BJ (cell line): ENCODE data around the gene EFNA5. TPM values are rescaled to one million over a fixed set of nuclear protein-coding genes. Genes with fewer than 3 reads are reported as not detected.

ENCODE experiments used
- CTCF ChIA-PET: fragments of 350-600 bp; formaldehyde crosslinking; extraction: SDS; loops from one replicate; lab custom pipeline; 2021; ENCODE audit warnings: antibody characterized with exemption, inconsistent platforms; lab: Yijun Ruan, JAX
- POLR2A ChIA-PET: fragments of 300-600 bp; sonication (Branson Sonifier 250); formaldehyde crosslinking; extraction: SDS; loops from one replicate; lab custom pipeline; 2021; ENCODE audit warnings: antibody characterized with exemption; lab: Charles Lee
- DNase-seq: peaks from one replicate; pipeline ENCODE4 v3.0.0-alpha.2; 2011; ENCODE audit warnings: low read depth
- H3K27me3 ChIP-seq: 2 replicates; pipeline ENCODE4 v1.6.0; 2011; ENCODE audit warnings: low read length; ENCODE audit not compliant: control insufficient read depth, insufficient read depth
- H3K36me3 ChIP-seq: 2 replicates; pipeline ENCODE4 v1.5.1; 2011; ENCODE audit warnings: low read length; ENCODE audit not compliant: control insufficient read depth, insufficient read depth
- H3K4me3 ChIP-seq: 2 replicates; pipeline ENCODE4 v1.5.1; 2011; ENCODE audit warnings: low read depth, mild to moderate bottlenecking, control low read depth, low read length
- polyA plus RNA-seq: library from polyadenylated mRNA; depleted of rRNA; stranded (reverse); fragments of >200 nt; gene quantifications from 2 replicates; pipeline ENCODE4 v1.2.3, GENCODE V29; 2011
- TF ChIP-seq, protein P1 (sequence below): IDR thresholded peaks from 2 replicates; pipeline ENCODE4 v1.5.1; 2011; ENCODE audit warnings: low read depth, mild to moderate bottlenecking, control low read depth, inconsistent platforms, low read length, moderate library complexity; ENCODE audit not compliant: insufficient read depth

The EFNA5 gene
- polyA plus RNA-seq, 1 experiment = 0.67 TPM

GRCh38 chr5:107603349-107603748 is 67.4 kb downstream of the EFNA5 start:
- Histone ChIP-seq H3K27me3 (no peaks in the 10 kb centered on the region; the same call in 1 of the 2 replicates), H3K36me3 (no peaks in the 10 kb centered on the region), H3K4me3 (no peak overlapping the region)
- CTCF ChIA-PET = no interaction called here
- POLR2A ChIA-PET = no interaction called here
- no peak for DNase-seq
- TF ChIP-seq, protein P1, sequence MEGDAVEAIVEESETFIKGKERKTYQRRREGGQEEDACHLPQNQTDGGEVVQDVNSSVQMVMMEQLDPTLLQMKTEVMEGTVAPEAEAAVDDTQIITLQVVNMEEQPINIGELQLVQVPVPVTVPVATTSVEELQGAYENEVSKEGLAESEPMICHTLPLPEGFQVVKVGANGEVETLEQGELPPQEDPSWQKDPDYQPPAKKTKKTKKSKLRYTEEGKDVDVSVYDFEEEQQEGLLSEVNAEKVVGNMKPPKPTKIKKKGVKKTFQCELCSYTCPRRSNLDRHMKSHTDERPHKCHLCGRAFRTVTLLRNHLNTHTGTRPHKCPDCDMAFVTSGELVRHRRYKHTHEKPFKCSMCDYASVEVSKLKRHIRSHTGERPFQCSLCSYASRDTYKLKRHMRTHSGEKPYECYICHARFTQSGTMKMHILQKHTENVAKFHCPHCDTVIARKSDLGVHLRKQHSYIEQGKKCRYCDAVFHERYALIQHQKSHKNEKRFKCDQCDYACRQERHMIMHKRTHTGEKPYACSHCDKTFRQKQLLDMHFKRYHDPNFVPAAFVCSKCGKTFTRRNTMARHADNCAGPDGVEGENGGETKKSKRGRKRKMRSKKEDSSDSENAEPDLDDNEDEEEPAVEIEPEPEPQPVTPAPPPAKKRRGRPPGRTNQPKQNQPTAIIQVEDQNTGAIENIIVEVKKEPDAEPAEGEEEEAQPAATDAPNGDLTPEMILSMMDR = no peak

- ChIA-PET CTCF (no interaction called here), POLR2A (no interaction called here)
- no peak overlapping the region for H3K4me3 ChIP-seq
- H3K27me3 ChIP-seq = no peaks in the 10 kb centered on the region; the same call in 1 of the 2 replicates
- no peaks in the 10 kb centered on the region for H3K36me3 ChIP-seq
- TF ChIP-seq, protein P1 = no peak
- no peak for DNase-seq
Measured at GRCh38 chr5:107602896-107603295, 67.8 kb downstream of the EFNA5 start.

GRCh38 chr5:107601076-107601475 is 69.7 kb downstream of the EFNA5 start:
- ChIA-PET CTCF (no interaction called here), POLR2A (no interaction called here)
- DNase-seq = no peak
- Histone ChIP-seq H3K36me3 (no peaks in the 10 kb centered on the region), H3K4me3 (no peak overlapping the region), H3K27me3 (no peaks in the 10 kb centered on the region; the same call in 1 of the 2 replicates)
- TF ChIP-seq, protein P1 = no peak

DNA sequence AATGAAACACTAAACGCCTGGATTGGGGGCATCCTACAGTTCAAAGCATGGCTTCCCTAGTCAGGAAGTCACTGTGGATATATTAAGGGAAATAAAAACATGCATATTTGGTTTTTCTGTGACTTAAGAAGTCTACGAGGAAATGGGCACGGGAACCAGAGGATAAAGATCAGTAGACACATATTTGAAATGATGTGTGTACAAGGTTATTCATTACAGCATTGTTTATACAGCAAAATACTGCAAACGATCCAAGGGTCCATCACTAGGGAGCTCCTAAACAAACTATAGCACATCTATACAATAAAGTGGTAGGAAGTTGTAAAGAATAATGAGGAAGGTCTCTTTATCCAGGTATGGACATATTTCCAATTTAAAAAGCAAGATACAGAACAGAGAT is 71.8 kb downstream of the EFNA5 start:
- H3K4me3 ChIP-seq = no peak overlapping the region
- TF ChIP-seq, protein P1 = no peak
- CTCF ChIA-PET = interaction anchor here (1.5 kb wide), 1 partner anchor 27 kb away, joined by 3 read pairs; no protein-coding TSS in a partner anchor
- H3K36me3 ChIP-seq = no peaks in the 10 kb centered on the region
- no peak for DNase-seq
- no peaks in the 10 kb centered on the region for H3K27me3 ChIP-seq
- POLR2A ChIA-PET = no interaction called here

- H3K36me3 ChIP-seq = no peaks in the 10 kb centered on the region
- DNase-seq = no peak
- no peak overlapping the region for H3K4me3 ChIP-seq
- TF ChIP-seq, protein P1 = no peak
- POLR2A ChIA-PET = no interaction called here
- CTCF ChIA-PET = interaction anchor here (1.3 kb wide), 1 partner anchor 26 kb away, joined by 3 read pairs; no protein-coding TSS in a partner anchor
- no peaks in the 10 kb centered on the region for H3K27me3 ChIP-seq
Measured at GRCh38 chr5:107597803-107598202, 72.9 kb downstream of the EFNA5 start.
